DOHH2 (cell line): ENCODE measurements around the gene KIF26B.

Experiments
- EZH2phosphoT487 ChIP-seq: fragments of 200-600 bp; sonication (generic); IDR thresholded peaks from 2 replicates; pipeline ENCODE4 v1.6.1; 2017; ENCODE audit warnings: borderline replicate concordance, mild to moderate bottlenecking, antibody characterized with exemption, low read length, moderate library complexity, mixed read lengths
- TF ChIP-seq, protein P1 (sequence below): fragments of 200-600 bp; sonication (generic); IDR thresholded peaks from one replicate; pipeline ENCODE4 v1.5.1; 2014; ENCODE audit warnings: antibody characterized with exemption, mild to moderate bottlenecking, low read depth, low read length; ENCODE audit not compliant: poor library complexity, severe bottlenecking

DNA sequence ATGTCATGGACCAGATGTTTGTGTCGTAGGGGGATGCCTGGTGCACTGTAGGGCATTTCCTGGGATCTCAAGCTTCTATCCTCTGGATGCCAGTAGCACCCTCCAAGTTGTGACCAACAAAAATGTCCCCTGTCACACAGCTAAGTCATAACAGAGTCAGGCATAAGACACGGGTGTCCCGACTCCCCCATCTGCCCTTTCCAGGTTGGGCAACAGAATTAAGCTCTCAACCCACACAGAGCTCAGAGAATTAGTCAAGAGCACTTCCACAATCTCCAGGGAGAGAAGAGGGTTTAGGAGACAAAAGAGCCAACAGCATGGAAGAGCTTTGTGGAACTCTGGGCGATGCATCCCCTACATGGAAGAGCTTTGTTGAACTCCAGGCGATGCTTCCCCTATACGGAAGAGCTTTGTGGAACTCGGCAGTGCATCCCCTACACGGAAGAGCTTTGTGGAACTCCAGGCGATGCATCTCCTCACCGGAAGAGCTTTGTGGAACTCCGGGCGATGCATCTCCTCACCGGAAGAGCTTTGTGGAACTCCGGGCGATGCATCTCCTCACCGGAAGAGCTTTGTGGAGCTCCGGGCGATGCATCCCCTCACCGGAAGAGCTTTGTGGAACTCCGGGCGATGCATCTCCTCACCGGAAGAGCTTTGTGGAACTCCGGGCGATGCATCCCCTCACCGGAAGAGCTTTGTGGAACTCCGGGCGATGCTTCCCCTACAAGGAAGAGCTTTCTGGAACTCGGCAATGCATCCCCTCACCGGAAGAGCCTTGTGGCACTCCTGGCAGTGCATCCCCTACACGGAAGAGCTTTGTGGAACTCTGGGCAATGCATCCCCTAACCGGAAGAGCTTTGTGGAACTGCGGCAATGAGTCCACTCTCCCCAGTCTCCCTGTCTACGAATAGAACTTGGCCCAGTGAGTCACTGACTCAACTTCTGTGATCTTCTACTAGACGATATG, 422.7 kb downstream of the KIF26B start:
- TF ChIP-seq, protein P1, sequence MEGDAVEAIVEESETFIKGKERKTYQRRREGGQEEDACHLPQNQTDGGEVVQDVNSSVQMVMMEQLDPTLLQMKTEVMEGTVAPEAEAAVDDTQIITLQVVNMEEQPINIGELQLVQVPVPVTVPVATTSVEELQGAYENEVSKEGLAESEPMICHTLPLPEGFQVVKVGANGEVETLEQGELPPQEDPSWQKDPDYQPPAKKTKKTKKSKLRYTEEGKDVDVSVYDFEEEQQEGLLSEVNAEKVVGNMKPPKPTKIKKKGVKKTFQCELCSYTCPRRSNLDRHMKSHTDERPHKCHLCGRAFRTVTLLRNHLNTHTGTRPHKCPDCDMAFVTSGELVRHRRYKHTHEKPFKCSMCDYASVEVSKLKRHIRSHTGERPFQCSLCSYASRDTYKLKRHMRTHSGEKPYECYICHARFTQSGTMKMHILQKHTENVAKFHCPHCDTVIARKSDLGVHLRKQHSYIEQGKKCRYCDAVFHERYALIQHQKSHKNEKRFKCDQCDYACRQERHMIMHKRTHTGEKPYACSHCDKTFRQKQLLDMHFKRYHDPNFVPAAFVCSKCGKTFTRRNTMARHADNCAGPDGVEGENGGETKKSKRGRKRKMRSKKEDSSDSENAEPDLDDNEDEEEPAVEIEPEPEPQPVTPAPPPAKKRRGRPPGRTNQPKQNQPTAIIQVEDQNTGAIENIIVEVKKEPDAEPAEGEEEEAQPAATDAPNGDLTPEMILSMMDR = no peak
- no peak for TF ChIP-seq EZH2phosphoT487
